SJSA1 (cell line): ENCODE data around the gene ANOS1. TPM values are rescaled to one million over a fixed set of nuclear protein-coding genes. Genes with fewer than 3 reads are reported as not detected.

Source experiments
- DNase-seq, 2 experiments: peaks; one replicate each; pipeline ENCODE4 v3.0.0-alpha.2; 2015 to 2020; ENCODE audit warnings: low spot score in 2 of 2, low read depth in 1 of 2
- H3K27ac ChIP-seq: fragments of 250-450 bp; sonication (Bioruptor Pico); 2 replicates; pipeline ENCODE4 v1.5.1; 2020; ENCODE audit warnings: mild to moderate bottlenecking, moderate library complexity
- H3K27me3 ChIP-seq: fragments of 250-450 bp; sonication (Bioruptor Pico); replicated peaks from 2 replicates; pipeline ENCODE4 v1.5.1; 2020; ENCODE audit warnings: mild to moderate bottlenecking, moderate library complexity
- H3K36me3 ChIP-seq: fragments of 250-450 bp; sonication (Bioruptor Pico); 2 replicates; pipeline ENCODE4 v1.5.1; 2020; ENCODE audit warnings: mild to moderate bottlenecking
- H3K4me1 ChIP-seq: fragments of 250-450 bp; sonication (Bioruptor Pico); replicated peaks from 2 replicates; pipeline ENCODE4 v1.6.1; 2021; ENCODE audit warnings: mild to moderate bottlenecking
- H3K4me3 ChIP-seq: fragments of 250-450 bp; sonication (Bioruptor Pico); 2 replicates; pipeline ENCODE4 v1.5.1; 2020; ENCODE audit warnings: mild to moderate bottlenecking
- H3K9me3 ChIP-seq: fragments of 250-450 bp; sonication (Bioruptor Pico); replicated peaks from 2 replicates; pipeline ENCODE4 v1.5.1; 2020; ENCODE audit warnings: mild to moderate bottlenecking
- total RNA-seq: library from RNA; depleted of rRNA; stranded (reverse); fragments of >200 nt; shearing (Covaris generic); gene quantifications from 2 replicates; pipeline ENCODE4 v1.2.3, GENCODE V29; 2014

ANOS1 gene
- total RNA-seq, 1 experiment from 2014 or later: 9.3 TPM

DNA sequence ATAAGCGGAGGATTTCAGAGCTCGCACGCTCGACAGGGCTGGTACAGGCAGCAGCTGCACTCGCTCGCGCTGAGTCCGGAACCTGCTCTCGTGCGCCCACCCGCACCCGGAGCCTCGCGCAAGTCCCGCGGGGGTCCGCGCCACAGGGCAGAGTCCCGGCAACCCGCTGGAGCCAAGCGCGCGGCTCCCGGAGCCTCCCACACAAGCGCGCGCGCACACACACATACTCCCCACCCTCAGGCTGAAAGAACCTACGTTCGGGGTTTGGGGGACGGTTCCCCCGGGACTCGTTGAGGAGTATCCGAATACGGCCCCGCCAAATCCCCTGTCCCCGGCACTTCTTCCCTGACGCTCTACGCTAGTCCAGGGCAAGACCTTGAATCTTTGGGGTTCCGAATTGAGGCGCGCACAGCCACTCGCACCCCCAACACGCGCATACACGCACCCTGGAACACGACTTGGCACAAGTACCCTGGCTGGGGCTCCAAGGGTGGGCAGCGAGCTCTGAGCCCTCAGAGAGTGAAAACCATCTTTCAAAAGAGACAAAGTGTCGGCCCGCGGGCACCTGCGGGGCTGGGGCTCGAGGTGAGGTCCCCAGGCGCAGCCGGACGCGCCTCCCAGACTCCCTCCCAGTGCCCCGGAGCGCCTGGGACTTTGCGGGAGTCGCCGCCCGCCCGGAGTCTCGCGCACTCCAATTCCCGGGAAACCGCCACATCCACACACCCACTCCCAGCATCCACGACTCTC, 952 bp downstream of the ANOS1 start:
- DNase-seq: peak in 1 of 2 experiments; percentile 1
- peak overlapping the region; percentile 58 for H3K4me3 ChIP-seq

GRCh38 chrX:8729811-8730210, 2.1 kb downstream of the ANOS1 start:
- no peak overlapping the region for H3K27ac ChIP-seq
- no peaks in the 10 kb centered on the region for H3K36me3 ChIP-seq
- peaks cover 8% of the 10 kb centered on the region for H3K4me1 ChIP-seq
- no peaks in the 10 kb centered on the region for H3K9me3 ChIP-seq
- 0 out of 2 replicates have a peak, but pooled peaks cover 4% of the 10 kb centered on the region for H3K27me3 ChIP-seq
- DNase-seq: no peak
- H3K4me3 ChIP-seq: no peak overlapping the region

More for the DNA sequence above, 952 bp downstream of the ANOS1 start:
- Histone ChIP-seq H3K27me3 (0 out of 2 replicates have a peak, but pooled peaks cover 4% of the 10 kb centered on the region), H3K9me3 (no peaks in the 10 kb centered on the region), H3K27ac (no peak overlapping the region), H3K4me1 (peaks cover 6% of the 10 kb centered on the region), H3K36me3 (no peaks in the 10 kb centered on the region)

DNA sequence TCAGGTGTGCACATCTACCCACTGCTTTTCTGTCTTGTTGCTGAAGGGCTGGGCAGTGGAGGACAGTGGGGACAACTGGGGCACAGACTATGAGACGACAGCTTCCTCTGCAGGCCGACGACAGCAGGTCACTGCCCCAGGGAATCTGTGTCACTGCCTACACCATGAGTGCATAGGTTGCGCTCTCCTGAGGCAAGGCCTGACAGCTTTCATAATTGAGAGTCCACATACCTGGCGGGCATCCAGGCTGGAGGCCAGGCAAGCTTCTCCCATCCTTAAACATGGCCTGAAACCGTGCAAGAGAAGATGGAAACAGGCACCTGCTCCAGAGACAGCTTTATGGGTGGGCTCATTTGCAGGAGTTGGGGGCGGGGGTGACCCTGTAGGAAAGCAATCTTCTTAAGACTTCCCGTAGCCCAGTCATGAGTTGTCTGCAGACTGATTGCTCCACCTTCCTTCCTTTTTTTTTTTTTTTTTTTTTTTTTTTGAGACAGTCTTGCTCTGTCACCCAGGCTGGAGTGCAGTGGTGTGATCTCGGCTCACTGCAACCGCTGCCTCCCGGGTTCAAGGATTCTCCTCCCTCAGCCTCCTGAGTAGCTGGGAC, 2.9 kb downstream of the ANOS1 start:
- H3K36me3 ChIP-seq: no peaks in the 10 kb centered on the region
- H3K4me3 ChIP-seq: no peak overlapping the region
- 0 out of 2 replicates have a peak, but pooled peaks cover 4% of the 10 kb centered on the region for H3K27me3 ChIP-seq
- no peak for DNase-seq
- H3K27ac ChIP-seq: no peak overlapping the region
- H3K9me3 ChIP-seq: no peaks in the 10 kb centered on the region
- peaks cover 8% of the 10 kb centered on the region for H3K4me1 ChIP-seq

- H3K36me3 ChIP-seq: no peaks in the 10 kb centered on the region
- H3K9me3 ChIP-seq: no peaks in the 10 kb centered on the region
- peak; percentile 40 to 47 for DNase-seq
- H3K27me3 ChIP-seq: 0 out of 2 replicates have a peak, but pooled peaks cover 4% of the 10 kb centered on the region
- no peak overlapping the region for H3K4me3 ChIP-seq
- H3K27ac ChIP-seq: no peak overlapping the region
- H3K4me1 ChIP-seq: peaks cover 8% of the 10 kb centered on the region
Observed at GRCh38 chrX:8726031-8726652, 5.8 kb downstream of the ANOS1 start.

- Histone ChIP-seq H3K9me3 (no peaks in the 10 kb centered on the region), H3K4me1 (peaks cover 6% of the 10 kb centered on the region), H3K27me3 (no peaks in the 10 kb centered on the region)
Observed at GRCh38 chrX:8724300-8724699, 7.6 kb downstream of the ANOS1 start.

DNA sequence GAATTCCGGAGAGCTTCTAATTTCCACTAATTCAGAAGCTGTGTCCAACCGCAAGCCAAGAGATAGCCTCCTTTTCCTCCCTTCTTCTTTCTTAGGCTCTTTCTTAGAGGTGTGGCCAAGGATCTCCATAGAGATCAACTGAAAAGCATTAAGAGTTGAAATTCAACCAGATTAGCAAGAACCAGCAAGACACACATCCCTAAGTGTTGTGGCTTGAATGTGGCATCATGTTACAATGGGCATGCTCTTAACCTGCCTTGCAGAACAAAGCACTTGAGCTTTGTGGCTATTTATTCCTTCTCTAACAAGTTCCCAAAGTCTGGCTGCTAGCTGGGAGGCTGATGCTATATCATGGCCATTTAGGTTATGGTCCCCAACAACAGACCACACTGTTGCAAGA, 10.4 kb downstream of the ANOS1 start:
- H3K4me3 ChIP-seq: no peak overlapping the region
- peaks cover 6% of the 10 kb centered on the region for H3K4me1 ChIP-seq
- H3K36me3 ChIP-seq: no peaks in the 10 kb centered on the region
- no peak for DNase-seq
- H3K27me3 ChIP-seq: no peaks in the 10 kb centered on the region
- H3K27ac ChIP-seq: no peak overlapping the region
- H3K9me3 ChIP-seq: no peaks in the 10 kb centered on the region

More at GRCh38 chrX:8724300-8724699, 7.6 kb downstream of the ANOS1 start:
- no peak overlapping the region for H3K4me3 ChIP-seq
- no peak overlapping the region for H3K27ac ChIP-seq
- DNase-seq: no peak
- H3K36me3 ChIP-seq: no peaks in the 10 kb centered on the region

- H3K9me3 ChIP-seq: no peaks in the 10 kb centered on the region
- H3K27me3 ChIP-seq: no peaks in the 10 kb centered on the region
- DNase-seq: no peak
- no peaks in the 10 kb centered on the region for H3K36me3 ChIP-seq
- H3K4me1 ChIP-seq: no peaks in the 10 kb centered on the region
- H3K27ac ChIP-seq: no peak overlapping the region
- no peak overlapping the region for H3K4me3 ChIP-seq
Observed at GRCh38 chrX:8720136-8720535, 11.8 kb downstream of the ANOS1 start.

- no peaks in the 10 kb centered on the region for H3K9me3 ChIP-seq
- no peaks in the 10 kb centered on the region for H3K4me1 ChIP-seq
- no peaks in the 10 kb centered on the region for H3K36me3 ChIP-seq
- no peak overlapping the region for H3K4me3 ChIP-seq
- no peak overlapping the region for H3K27ac ChIP-seq
- DNase-seq: no peak
- H3K27me3 ChIP-seq: no peaks in the 10 kb centered on the region
Observed at GRCh38 chrX:8717354-8717753, 14.6 kb downstream of the ANOS1 start.

- Histone ChIP-seq H3K27ac (no peak overlapping the region), H3K9me3 (no peaks in the 10 kb centered on the region), H3K4me3 (no peak overlapping the region), H3K27me3 (no peaks in the 10 kb centered on the region), H3K36me3 (no peaks in the 10 kb centered on the region), H3K4me1 (no peaks in the 10 kb centered on the region)
- DNase-seq: no peak
Observed at GRCh38 chrX:8714164-8714563, 17.8 kb downstream of the ANOS1 start.

GRCh38 chrX:8711401-8711800, 20.5 kb downstream of the ANOS1 start:
- no peak overlapping the region for H3K27ac ChIP-seq
- no peaks in the 10 kb centered on the region for H3K9me3 ChIP-seq
- DNase-seq: no peak
- no peaks in the 10 kb centered on the region for H3K4me1 ChIP-seq
- H3K4me3 ChIP-seq: no peak overlapping the region
- H3K27me3 ChIP-seq: no peaks in the 10 kb centered on the region
- H3K36me3 ChIP-seq: no peaks in the 10 kb centered on the region

- H3K9me3 ChIP-seq: no peaks in the 10 kb centered on the region
- no peak for DNase-seq
- no peak overlapping the region for H3K4me3 ChIP-seq
- H3K36me3 ChIP-seq: no peaks in the 10 kb centered on the region
- no peaks in the 10 kb centered on the region for H3K4me1 ChIP-seq
- no peaks in the 10 kb centered on the region for H3K27me3 ChIP-seq
- H3K27ac ChIP-seq: no peak overlapping the region
Observed at GRCh38 chrX:8704184-8704583, 27.8 kb downstream of the ANOS1 start.

- no peaks in the 10 kb centered on the region for H3K4me1 ChIP-seq
- no peak overlapping the region for H3K4me3 ChIP-seq
- DNase-seq: no peak
- no peak overlapping the region for H3K27ac ChIP-seq
- no peaks in the 10 kb centered on the region for H3K36me3 ChIP-seq
- H3K27me3 ChIP-seq: no peaks in the 10 kb centered on the region
- no peaks in the 10 kb centered on the region for H3K9me3 ChIP-seq
Observed at GRCh38 chrX:8692871-8693270, 39.1 kb downstream of the ANOS1 start.

GRCh38 chrX:8689473-8689872, 42.5 kb downstream of the ANOS1 start:
- no peaks in the 10 kb centered on the region for H3K36me3 ChIP-seq
- H3K27ac ChIP-seq: no peak overlapping the region
- H3K9me3 ChIP-seq: no peaks in the 10 kb centered on the region

GRCh38 chrX:8688776-8689175, 43.2 kb downstream of the ANOS1 start:
- H3K4me3 ChIP-seq: no peak overlapping the region
- H3K9me3 ChIP-seq: no peaks in the 10 kb centered on the region
- H3K27ac ChIP-seq: no peak overlapping the region
- no peaks in the 10 kb centered on the region for H3K36me3 ChIP-seq
- no peak for DNase-seq
- H3K4me1 ChIP-seq: no peaks in the 10 kb centered on the region
- no peaks in the 10 kb centered on the region for H3K27me3 ChIP-seq

More at GRCh38 chrX:8689473-8689872, 42.5 kb downstream of the ANOS1 start:
- no peaks in the 10 kb centered on the region for H3K27me3 ChIP-seq
- DNase-seq: no peak
- no peak overlapping the region for H3K4me3 ChIP-seq
- H3K4me1 ChIP-seq: no peaks in the 10 kb centered on the region
